ENCODE data around the gene SMARCAL1. TPM values are rescaled to one million over a fixed set of nuclear protein-coding genes. Genes with fewer than 3 reads are reported as not detected.

SMARCAL1 gene
- total and polyA plus RNA-seq, 2 of the 13 experiments (the other 11 are each of a cell fraction or from before 2014, with no cell fraction given): 12.7 to 21.3 TPM

- TF ChIP-seq ZNF496 (CRISPR knock-in tag; IDR thresholded peaks at IDR 0.05; ENCODE audit: insufficient replicate concordance): no peak
- no peak for TF ChIP-seq CBX1 (IDR thresholded peaks at IDR 0.05; ENCODE audit: low read depth)
Observed at GRCh38 chr2:216485745-216486144, 73.5 kb downstream of the SMARCAL1 start (continued).

DNA sequence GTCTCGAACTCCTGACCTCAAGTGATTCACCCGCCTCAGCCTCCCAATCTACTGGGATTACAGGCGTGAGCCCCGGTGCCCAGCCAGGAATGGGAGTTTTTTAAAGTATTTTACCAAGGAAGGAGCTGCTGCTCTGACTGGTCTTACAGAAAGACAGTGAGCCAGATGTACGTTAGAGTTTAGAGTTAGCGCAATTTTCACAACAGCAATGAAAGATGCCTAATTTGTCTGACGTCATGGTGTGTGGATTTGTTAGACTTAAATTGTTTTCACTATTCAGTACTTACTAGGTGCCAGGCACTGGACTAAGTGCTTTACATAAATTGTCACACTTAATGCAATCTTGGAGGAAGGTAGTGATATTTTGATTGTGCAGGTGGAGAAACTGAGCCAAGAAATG, 74.0 kb downstream of the SMARCAL1 start:
- in situ Hi-C loops (cut with HindIII; ENCODE audit: extremely low pct_ligation_motif_present, low pct_unique_long_range_greater_than_20kb): no loop called here

DNA sequence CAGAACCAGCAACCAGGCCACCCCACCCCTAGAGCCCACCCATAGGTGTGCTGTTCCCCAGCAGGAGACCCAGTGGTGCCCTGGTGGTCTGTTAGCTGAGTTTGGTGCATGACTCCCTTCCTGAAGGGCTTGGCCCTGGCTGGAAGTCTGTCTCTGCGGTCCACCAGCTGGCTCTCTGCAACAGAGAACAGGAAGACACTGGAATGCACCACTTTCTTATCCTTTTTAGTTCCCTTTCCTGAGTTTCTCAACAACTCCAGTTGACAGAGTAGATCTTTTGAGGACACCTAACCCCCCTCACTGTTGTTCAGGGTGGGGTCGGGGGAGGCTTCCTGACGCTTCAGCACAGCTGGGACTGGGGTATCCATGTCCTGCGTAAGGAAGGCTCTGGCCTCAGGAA, 74.4 kb downstream of the SMARCAL1 start:
- intact Hi-C loops (cut with micrococcal nuclease; ENCODE audit: unreplicated experiment) (no loop called here), in situ Hi-C loops (cut with HindIII; ENCODE audit: extremely low pct_ligation_motif_present, low pct_unique_long_range_greater_than_20kb) (no loop called here)
- Histone ChIP-seq H3K4me1 (ENCODE audit: insufficient read depth, low read length) (peaks cover 9% of the 10 kb centered on the region), H3K27me3 (ENCODE audit: control insufficient read depth in 1 of 2, insufficient read depth in 2 of 2, low read length in 2 of 2) (no peaks in the 10 kb centered on the region), H4K20me1 (ENCODE audit: insufficient read depth, low read length) (no peaks in the 10 kb centered on the region), H3K4me2 (ENCODE audit: low read depth, low read length) (no peak overlapping the region), H3K79me2 (ENCODE audit: insufficient read depth, low read length) (no peaks in the 10 kb centered on the region), H3K9me3 (ENCODE audit: low read length) (no peaks in the 10 kb centered on the region), H3K36me3 (replicated peaks in 1 of 2; ENCODE audit: control insufficient read depth in 1 of 2, insufficient read depth in 2 of 2, low read length in 2 of 2) (0 out of 5 replicates have a peak, but pooled peaks cover 0 to 5% of the 10 kb centered on the region in 2 experiments), H3K27ac (ENCODE audit: extremely low read length, insufficient read depth, low read length) (no peak overlapping the region), H3K4me3 (replicated peaks in 1 of 3; ENCODE audit: insufficient read depth in 1 of 3, low read depth in 2 of 3, low read length in 3 of 3) (no peak overlapping the region), H3K9ac (ENCODE audit: insufficient read depth, low read depth, low read length) (no peak overlapping the region), H2AFZ (ENCODE audit: low read length) (no peak overlapping the region)
- peak; percentile 46; the same call in 2 of the 3 replicates for ATAC-seq
- FAIRE-seq: no peak
- POLR2A ChIA-PET: interaction anchor here (0.9 to 2.6 kb wide), 2 partner anchors 12 to 18 kb away, joined by 3 to 21 read pairs; partner anchors contain the start of gene RPL37A
- DNase-seq (ENCODE audit: low spot score): no peak
- WGBS (ENCODE audit: low lambda C conversion rate): 40% methylated on average over 4 of the region's 4 CpGs
- CTCF ChIA-PET (ENCODE audit: low intra/inter-chr PET ratio, low total read pairs): no interaction called here
- no TSS peak for BruUV-seq (replicated peaks)
- TF ChIP-seq PTBP1 (IDR thresholded peaks at IDR 0.05; ENCODE audit: low read depth, low read length, poor library complexity, severe bottlenecking) (no peak), MEF2D (CRISPR knock-in tag; IDR thresholded peaks at IDR 0.05) (no peak), KMT2B (CRISPR knock-in tag; IDR thresholded peaks at IDR 0.05) (no peak), PRDM4 (CRISPR knock-in tag; IDR thresholded peaks at IDR 0.05; ENCODE audit: borderline replicate concordance) (no peak), ZNF468 (CRISPR knock-in tag; IDR thresholded peaks at IDR 0.05) (no peak), ZSCAN25 (CRISPR knock-in tag; IDR thresholded peaks at IDR 0.05) (no peak), ZNF446 (CRISPR knock-in tag; IDR thresholded peaks at IDR 0.05) (no peak), KDM2A (CRISPR knock-in tag; IDR thresholded peaks at IDR 0.05; ENCODE audit: borderline replicate concordance, low read depth) (no peak)

More for the DNA sequence above, 74.0 kb downstream of the SMARCAL1 start:
- no peaks in the 10 kb centered on the region for H3K79me2 ChIP-seq (ENCODE audit: insufficient read depth, low read length)
- ChIA-PET CTCF (ENCODE audit: low intra/inter-chr PET ratio, low total read pairs) (no interaction called here), POLR2A (interaction anchor here (0.9 to 2.6 kb wide), 2 partner anchors 12 to 18 kb away, joined by 3 to 21 read pairs; partner anchors contain the start of gene RPL37A)
- H3K9ac ChIP-seq (ENCODE audit: insufficient read depth, low read depth, low read length): no peak overlapping the region
- intact Hi-C loops (cut with micrococcal nuclease; ENCODE audit: unreplicated experiment): no loop called here
- no TSS peak for BruUV-seq (replicated peaks)
- no peaks in the 10 kb centered on the region for H3K9me3 ChIP-seq (ENCODE audit: low read length)
- FAIRE-seq: no peak
- no peak for DNase-seq (ENCODE audit: low spot score)
- no peak overlapping the region for H3K4me3 ChIP-seq (replicated peaks in 1 of 3; ENCODE audit: insufficient read depth in 1 of 3, low read depth in 2 of 3, low read length in 3 of 3)
- WGBS (ENCODE audit: low lambda C conversion rate): 86% methylated on average over 7 of the region's 7 CpGs
- TF ChIP-seq CREB1 (IDR thresholded peaks at IDR 0.05): peak; percentile 49; the same call in 1 of the 2 replicates
- no peak for TF ChIP-seq CREB1 (CRISPR knock-in tag; IDR thresholded peaks at IDR 0.05)
- TF ChIP-seq KDM5B (CRISPR knock-in tag; IDR thresholded peaks at IDR 0.05; ENCODE audit: borderline replicate concordance): no peak
- no peak for TF ChIP-seq RELA (CRISPR knock-in tag; IDR thresholded peaks at IDR 0.05)
- TF ChIP-seq EZH2 (conservative IDR thresholded peaks at IDR 0.05; ENCODE audit: low read depth, low read length): no peak
- no peak for TF ChIP-seq ZIK1 (CRISPR knock-in tag; IDR thresholded peaks at IDR 0.05; ENCODE audit: borderline replicate concordance, low read depth)
- peak; percentile 44; the same call in 1 of the 2 replicates for TF ChIP-seq ATF7 (IDR thresholded peaks at IDR 0.05)
- TF ChIP-seq ATF7 (CRISPR knock-in tag; IDR thresholded peaks at IDR 0.05): no peak
- TF ChIP-seq STAT5B (CRISPR knock-in tag; IDR thresholded peaks at IDR 0.05): no peak
- no peak overlapping the region for H3K4me2 ChIP-seq (ENCODE audit: low read depth, low read length)
- no peaks in the 10 kb centered on the region for H3K27me3 ChIP-seq (ENCODE audit: control insufficient read depth in 1 of 2, insufficient read depth in 2 of 2, low read length in 2 of 2)
- no peak overlapping the region for H3K27ac ChIP-seq (ENCODE audit: extremely low read length, insufficient read depth, low read length)
- no peaks in the 10 kb centered on the region for H4K20me1 ChIP-seq (ENCODE audit: insufficient read depth, low read length)
- H2AFZ ChIP-seq (ENCODE audit: low read length): no peak overlapping the region
- no peak for ATAC-seq
- H3K4me1 ChIP-seq (ENCODE audit: insufficient read depth, low read length): peaks cover 5% of the 10 kb centered on the region
- 0 out of 5 replicates have a peak, but pooled peaks cover 0 to 5% of the 10 kb centered on the region in 2 experiments for H3K36me3 ChIP-seq (replicated peaks in 1 of 2; ENCODE audit: control insufficient read depth in 1 of 2, insufficient read depth in 2 of 2, low read length in 2 of 2)
